ENCODE measurements around the gene CMTM4. TPM values are rescaled to one million over a fixed set of nuclear protein-coding genes. Genes with fewer than 3 reads are reported as not detected.
A peak's percentile ranks its signal among the peaks of the same experiment; 100 is the strongest.

The CMTM4 gene
- total RNA-seq, 1 donor from 2014 or later: 10.4 TPM

DNA sequence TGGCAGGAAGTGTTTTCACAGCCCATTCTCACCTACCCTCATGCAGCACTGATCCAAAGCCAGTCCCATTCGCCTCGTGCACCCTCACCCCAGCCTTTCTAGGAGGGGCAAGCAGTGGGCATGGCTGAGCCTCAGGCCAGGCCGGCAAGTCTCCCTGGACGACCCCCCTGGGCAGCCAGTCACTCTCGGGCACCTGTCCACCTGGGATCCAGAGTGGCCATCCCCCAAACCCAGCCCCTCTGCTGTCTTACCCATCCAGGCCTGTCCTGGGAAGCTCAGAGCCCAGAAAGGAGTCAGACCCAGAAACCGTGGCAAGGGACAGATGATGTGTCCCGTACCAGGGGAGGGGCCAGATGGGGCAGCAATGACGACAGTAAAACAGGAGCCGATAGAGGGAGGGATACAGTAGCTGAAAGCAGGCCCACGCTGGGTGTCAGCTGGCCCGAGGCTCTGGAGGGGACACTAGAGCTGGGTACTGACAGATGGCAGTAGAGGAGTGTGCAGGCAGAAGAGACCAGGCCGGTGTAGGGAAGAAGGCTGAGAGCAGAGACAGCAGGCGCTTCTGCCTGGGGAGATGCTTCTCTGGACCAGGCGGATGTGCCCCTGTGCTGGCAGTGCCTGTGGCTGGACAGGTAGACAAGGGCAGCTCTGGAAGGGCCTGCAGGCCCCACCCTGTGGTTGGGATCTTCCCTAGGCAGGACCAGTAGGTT, 86.3 kb downstream of the CMTM4 start:
- Histone ChIP-seq H3K9ac (ENCODE audit: low read depth in 1 of 3, low read length in 3 of 3) (peak overlapping the region in 1 of 3 donors; percentile 25), H3K4me1 (ENCODE audit: control insufficient read depth in 3 of 3, insufficient read depth in 3 of 3, low read length in 3 of 3) (peaks cover 13 to 20% (median 17%) of the 10 kb centered on the region in 3 donors), H3K36me3 (ENCODE audit: control insufficient read depth in 3 of 3, insufficient read depth in 3 of 3, low read length in 3 of 3) (peaks cover 6 to 29% (median 9%) of the 10 kb centered on the region in 3 donors), H3K4me3 (ENCODE audit: low read length in 3 of 3) (no peak overlapping the region), H3K27me3 (ENCODE audit: control insufficient read depth in 3 of 3, insufficient read depth in 3 of 3, low read length in 3 of 3) (peaks cover 0 to 5% (median 0%) of the 10 kb centered on the region in 3 donors), H3K27ac (ENCODE audit: low read depth, low read length) (no peak overlapping the region), H3K9me3 (ENCODE audit: control insufficient read depth in 3 of 3, low read length in 3 of 3) (no peaks in the 10 kb centered on the region)

DNA sequence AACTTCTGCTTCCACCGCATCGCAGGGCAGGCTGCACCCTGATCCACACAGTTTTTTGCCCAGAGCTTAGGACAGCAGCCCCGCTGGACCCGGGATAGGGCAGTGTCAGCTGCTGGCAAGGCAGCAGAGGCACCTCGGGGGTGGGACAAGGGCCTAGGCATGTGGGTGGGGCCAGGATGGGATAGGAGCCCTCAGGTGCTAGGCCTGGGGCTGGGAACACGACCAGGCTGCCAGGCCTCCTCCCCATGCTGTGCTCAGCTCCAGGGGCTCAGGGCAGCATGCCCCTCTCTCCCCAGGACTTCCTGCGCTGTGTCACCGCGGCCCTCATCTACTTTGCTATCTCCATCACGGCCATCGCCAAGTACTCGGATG, 87.4 kb downstream of the CMTM4 start:
- Histone ChIP-seq H3K36me3 (ENCODE audit: control insufficient read depth in 3 of 3, insufficient read depth in 3 of 3, low read length in 3 of 3) (peaks cover 6 to 29% (median 9%) of the 10 kb centered on the region in 3 donors), H3K4me1 (ENCODE audit: control insufficient read depth in 3 of 3, insufficient read depth in 3 of 3, low read length in 3 of 3) (peaks cover 13 to 23% (median 19%) of the 10 kb centered on the region in 3 donors), H3K9ac (ENCODE audit: low read depth in 1 of 3, low read length in 3 of 3) (peak overlapping the region in 1 of 3 donors; percentile 69)

DNA sequence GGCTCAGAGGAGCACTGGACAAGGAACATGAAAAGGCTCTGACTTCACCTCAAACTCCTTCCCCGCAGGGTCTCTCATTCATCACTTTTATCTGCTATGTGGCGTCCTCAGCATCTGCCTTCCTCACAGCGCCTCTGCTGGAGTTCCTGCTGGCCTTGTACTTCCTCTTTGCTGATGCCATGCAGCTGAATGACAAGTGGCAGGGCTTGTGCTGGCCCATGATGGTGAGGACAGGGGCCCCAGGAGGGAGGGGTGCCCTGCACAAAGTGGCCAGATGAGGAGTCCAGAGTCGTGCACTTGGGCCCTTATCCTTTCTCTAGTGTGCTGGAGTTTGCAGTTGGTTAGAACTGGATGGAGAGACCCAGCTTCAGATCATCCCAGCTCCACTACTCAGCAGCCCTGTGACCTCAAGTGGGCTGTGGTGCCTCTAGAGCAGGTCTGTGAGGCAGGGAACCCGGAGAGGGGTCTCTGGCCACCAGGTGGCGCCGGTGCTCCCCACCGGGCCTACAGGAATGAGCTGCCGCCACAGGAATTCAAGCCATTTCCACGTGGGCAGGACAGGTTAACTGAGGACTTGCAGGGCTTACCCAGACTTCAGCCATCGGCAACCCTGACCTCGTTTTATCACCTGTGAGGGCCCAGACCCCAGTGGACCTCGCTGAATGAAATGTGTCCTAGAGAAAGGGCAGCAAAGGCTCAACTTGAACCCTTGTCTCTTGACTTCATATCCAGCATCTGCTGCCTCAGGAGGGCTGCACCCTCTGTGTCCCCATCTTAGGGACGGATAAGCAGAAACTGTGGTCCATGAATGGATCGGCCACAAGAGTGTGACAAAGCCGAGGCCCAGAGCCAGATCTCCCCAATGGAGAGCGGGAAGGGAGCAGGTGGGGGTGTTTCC, 88.1 kb downstream of the CMTM4 start:
- no peaks in the 10 kb centered on the region for H3K9me3 ChIP-seq (ENCODE audit: control insufficient read depth in 3 of 3, low read length in 3 of 3)
- H3K27me3 ChIP-seq (ENCODE audit: control insufficient read depth in 3 of 3, insufficient read depth in 3 of 3, low read length in 3 of 3): peaks cover 0 to 13% (median 9%) of the 10 kb centered on the region in 3 donors
- H3K9ac ChIP-seq (ENCODE audit: low read depth in 1 of 3, low read length in 3 of 3): peak overlapping the region in 2 of 3 donors; percentile 33 to 69
- H3K27ac ChIP-seq (ENCODE audit: low read depth, low read length): peak overlapping the region; percentile 45
- peaks cover 6 to 29% (median 9%) of the 10 kb centered on the region in 3 donors for H3K36me3 ChIP-seq (ENCODE audit: control insufficient read depth in 3 of 3, insufficient read depth in 3 of 3, low read length in 3 of 3)
- peak overlapping the region in 1 of 3 donors; percentile 45 for H3K4me3 ChIP-seq (ENCODE audit: low read length in 3 of 3)
- H3K4me1 ChIP-seq (ENCODE audit: control insufficient read depth in 3 of 3, insufficient read depth in 3 of 3, low read length in 3 of 3): peaks cover 18 to 28% (median 25%) of the 10 kb centered on the region in 3 donors

More for the DNA sequence above, 87.4 kb downstream of the CMTM4 start:
- Histone ChIP-seq H3K27me3 (ENCODE audit: control insufficient read depth in 3 of 3, insufficient read depth in 3 of 3, low read length in 3 of 3) (peaks cover 0 to 7% (median 2%) of the 10 kb centered on the region in 3 donors), H3K4me3 (ENCODE audit: low read length in 3 of 3) (no peak overlapping the region), H3K27ac (ENCODE audit: low read depth, low read length) (peak overlapping the region; percentile 45), H3K9me3 (ENCODE audit: control insufficient read depth in 3 of 3, low read length in 3 of 3) (no peaks in the 10 kb centered on the region)

GRCh38 chr16:66605979-66606751, 90.4 kb downstream of the CMTM4 start:
- H3K4me3 ChIP-seq (ENCODE audit: low read length in 3 of 3): peak overlapping the region; percentile 41 to 60 (median 49)
- peaks cover 18 to 28% (median 25%) of the 10 kb centered on the region in 3 donors for H3K4me1 ChIP-seq (ENCODE audit: control insufficient read depth in 3 of 3, insufficient read depth in 3 of 3, low read length in 3 of 3)
- no peaks in the 10 kb centered on the region for H3K9me3 ChIP-seq (ENCODE audit: control insufficient read depth in 3 of 3, low read length in 3 of 3)
- peaks cover 3 to 19% (median 17%) of the 10 kb centered on the region in 3 donors for H3K27me3 ChIP-seq (ENCODE audit: control insufficient read depth in 3 of 3, insufficient read depth in 3 of 3, low read length in 3 of 3)
- H3K9ac ChIP-seq (ENCODE audit: low read depth in 1 of 3, low read length in 3 of 3): peak overlapping the region; percentile 33 to 62 (median 54)
- peaks cover 6 to 12% (median 8%) of the 10 kb centered on the region in 3 donors for H3K36me3 ChIP-seq (ENCODE audit: control insufficient read depth in 3 of 3, insufficient read depth in 3 of 3, low read length in 3 of 3)
- H3K27ac ChIP-seq (ENCODE audit: low read depth, low read length): peak overlapping the region; percentile 68

DNA sequence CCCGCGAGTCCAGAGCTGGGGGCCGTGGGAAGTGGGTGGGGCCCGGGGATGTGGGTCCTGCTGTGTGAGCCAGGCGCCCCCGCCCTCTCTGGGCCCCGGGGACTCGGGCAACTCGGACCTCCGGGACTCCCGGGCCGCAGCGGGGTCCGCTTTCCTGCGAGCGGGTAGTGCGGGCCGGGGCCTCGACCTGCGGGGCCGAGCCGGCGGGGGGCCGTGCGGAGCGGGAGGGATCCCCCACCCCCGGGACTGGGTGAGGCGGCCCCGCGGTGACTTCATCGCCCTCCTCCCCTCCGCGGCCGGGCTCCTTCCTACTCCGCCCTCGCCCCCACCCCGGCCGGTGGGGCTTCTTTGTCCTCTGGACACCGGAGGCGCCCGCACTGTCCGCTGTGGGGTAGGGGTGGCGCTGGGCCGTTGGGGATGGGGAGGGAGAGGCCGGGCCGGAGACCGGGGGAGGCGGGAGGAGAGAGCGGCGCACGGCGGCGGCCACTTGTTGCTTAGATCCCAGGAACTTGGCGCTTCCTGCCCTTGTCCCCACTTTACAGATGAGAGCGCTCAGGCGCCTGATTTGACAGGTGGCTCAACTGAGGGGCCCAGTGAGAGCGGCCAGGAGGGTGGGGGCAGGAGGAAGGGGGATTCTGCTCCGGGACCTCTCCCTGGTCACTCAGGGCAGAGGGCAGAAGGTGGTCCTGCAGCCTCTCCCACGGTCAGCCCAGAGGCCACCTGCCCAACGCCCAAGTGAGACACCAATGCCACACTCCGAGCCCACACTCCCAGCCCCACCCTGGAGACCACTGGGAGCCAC, 91.2 kb downstream of the CMTM4 start:
- Histone ChIP-seq H3K4me1 (ENCODE audit: control insufficient read depth in 3 of 3, insufficient read depth in 3 of 3, low read length in 3 of 3) (peaks cover 18 to 28% (median 25%) of the 10 kb centered on the region in 3 donors), H3K9me3 (ENCODE audit: control insufficient read depth in 3 of 3, low read length in 3 of 3) (no peaks in the 10 kb centered on the region), H3K36me3 (ENCODE audit: control insufficient read depth in 3 of 3, insufficient read depth in 3 of 3, low read length in 3 of 3) (peaks cover 6 to 8% (median 7%) of the 10 kb centered on the region in 3 donors), H3K27me3 (ENCODE audit: control insufficient read depth in 3 of 3, insufficient read depth in 3 of 3, low read length in 3 of 3) (peaks cover 3 to 26% (median 18%) of the 10 kb centered on the region in 3 donors), H3K9ac (ENCODE audit: low read depth in 1 of 3, low read length in 3 of 3) (peak overlapping the region; percentile 33 to 62 (median 54)), H3K4me3 (ENCODE audit: low read length in 3 of 3) (peak overlapping the region; percentile 49 to 60 (median 49)), H3K27ac (ENCODE audit: low read depth, low read length) (peak overlapping the region; percentile 68)

GRCh38 chr16:66604376-66605176, 92.0 kb downstream of the CMTM4 start, which contains the start of gene CMTM3:
CMTM3 (plus strand) TSS chr16:66604704; CDS start chr16:66604806, 102 bp downstream.
- Histone ChIP-seq H3K36me3 (ENCODE audit: control insufficient read depth in 3 of 3, insufficient read depth in 3 of 3, low read length in 3 of 3) (peaks cover 0 to under 1% (median 0%) of the 10 kb centered on the region in 3 donors), H3K9me3 (ENCODE audit: control insufficient read depth in 3 of 3, low read length in 3 of 3) (no peaks in the 10 kb centered on the region), H3K9ac (ENCODE audit: low read depth in 1 of 3, low read length in 3 of 3) (peak within 1 kb of the TSS; percentile 61 to 73 (median 62)), H3K4me3 (ENCODE audit: low read length in 3 of 3) (peak within 1 kb of the TSS; percentile 60 to 71 (median 70)), H3K27ac (ENCODE audit: low read depth, low read length) (peak within 1 kb of the TSS; percentile 68), H3K4me1 (ENCODE audit: control insufficient read depth in 3 of 3, insufficient read depth in 3 of 3, low read length in 3 of 3) (peaks cover 18 to 28% (median 25%) of the 10 kb centered on the region in 3 donors), H3K27me3 (ENCODE audit: control insufficient read depth in 3 of 3, insufficient read depth in 3 of 3, low read length in 3 of 3) (peaks cover 3 to 26% (median 18%) of the 10 kb centered on the region in 3 donors)

- peak overlapping the region; percentile 54 to 71 (median 70) for H3K4me3 ChIP-seq (ENCODE audit: low read length in 3 of 3)
- peak overlapping the region; percentile 53 to 73 (median 61) for H3K9ac ChIP-seq (ENCODE audit: low read depth in 1 of 3, low read length in 3 of 3)
- no peaks in the 10 kb centered on the region for H3K9me3 ChIP-seq (ENCODE audit: control insufficient read depth in 3 of 3, low read length in 3 of 3)
- peak overlapping the region; percentile 19 for H3K27ac ChIP-seq (ENCODE audit: low read depth, low read length)
- H3K4me1 ChIP-seq (ENCODE audit: control insufficient read depth in 3 of 3, insufficient read depth in 3 of 3, low read length in 3 of 3): peaks cover 14 to 24% (median 22%) of the 10 kb centered on the region in 3 donors
- no peaks in the 10 kb centered on the region for H3K36me3 ChIP-seq (ENCODE audit: control insufficient read depth in 3 of 3, insufficient read depth in 3 of 3, low read length in 3 of 3)
- peaks cover 3 to 26% (median 18%) of the 10 kb centered on the region in 3 donors for H3K27me3 ChIP-seq (ENCODE audit: control insufficient read depth in 3 of 3, insufficient read depth in 3 of 3, low read length in 3 of 3)
These were observed 92.8 kb downstream of the CMTM4 start for GRCh38 chr16:66603537-66604375.

DNA sequence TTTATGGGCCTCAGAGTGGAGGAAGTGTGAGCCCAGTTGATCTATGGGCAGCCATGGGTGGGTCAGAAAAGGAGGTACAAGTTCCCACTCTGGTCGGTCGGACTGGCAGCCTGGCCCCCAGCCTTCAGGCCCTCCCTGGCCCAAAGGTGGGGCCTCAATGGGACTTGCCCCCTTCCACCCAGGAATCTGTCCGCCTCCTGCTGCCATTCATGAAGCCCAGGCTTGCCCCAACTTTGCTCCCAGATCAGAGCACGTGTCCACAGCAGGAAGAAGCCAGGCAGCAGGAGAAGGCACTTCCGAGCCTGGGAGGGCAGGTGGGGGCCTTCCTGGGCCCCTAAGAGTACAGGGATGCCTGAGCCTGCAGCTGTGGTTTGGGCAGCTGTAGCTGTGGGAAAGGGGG, 95.1 kb downstream of the CMTM4 start:
- Histone ChIP-seq H3K4me3 (ENCODE audit: low read length in 3 of 3) (no peak overlapping the region), H3K27ac (ENCODE audit: low read depth, low read length) (no peak overlapping the region), H3K4me1 (ENCODE audit: control insufficient read depth in 3 of 3, insufficient read depth in 3 of 3, low read length in 3 of 3) (peaks cover 5 to 17% (median 13%) of the 10 kb centered on the region in 3 donors), H3K9me3 (ENCODE audit: control insufficient read depth in 3 of 3, low read length in 3 of 3) (no peaks in the 10 kb centered on the region), H3K36me3 (ENCODE audit: control insufficient read depth in 3 of 3, insufficient read depth in 3 of 3, low read length in 3 of 3) (no peaks in the 10 kb centered on the region), H3K9ac (ENCODE audit: low read depth in 1 of 3, low read length in 3 of 3) (no peak overlapping the region), H3K27me3 (ENCODE audit: control insufficient read depth in 3 of 3, insufficient read depth in 3 of 3, low read length in 3 of 3) (peaks cover 3 to 26% (median 18%) of the 10 kb centered on the region in 3 donors)

Data from skeletal muscle tissue (tissue), 4 donors.